Measurements from ENCODE around the gene IFT43.

IFT43 gene

GRCh38 chr14:75985618-75986438, at the start of gene IFT43:
TSS of gene IFT43 (plus strand) at chr14:75985763. CDS start at chr14:75985787, 24 bp downstream.
- peak; percentile 46 for DNase-seq

GRCh38 chr14:75939200-75939599, 46.4 kb upstream of the IFT43 start:
- no peak for DNase-seq

GRCh38 chr14:75941030-75941429, 44.5 kb upstream of the IFT43 start:
- no peak for DNase-seq

- no peak for DNase-seq
These were observed 40.8 kb upstream of the IFT43 start for GRCh38 chr14:75944607-75945241.

GRCh38 chr14:75946785-75947184, 38.8 kb upstream of the IFT43 start:
- no peak for DNase-seq

- no peak for DNase-seq
These were observed 33.1 kb upstream of the IFT43 start for GRCh38 chr14:75952489-75952888.

- DNase-seq: no peak
These were observed 26.5 kb upstream of the IFT43 start for GRCh38 chr14:75959031-75959430.

GRCh38 chr14:75960231-75960630, 25.3 kb upstream of the IFT43 start:
- no peak for DNase-seq

- no peak for DNase-seq
These were observed 23.9 kb upstream of the IFT43 start for GRCh38 chr14:75961662-75962061.

- no peak for DNase-seq
These were observed 17.7 kb upstream of the IFT43 start for GRCh38 chr14:75967866-75968265.

- no peak for DNase-seq
These were observed 17.1 kb upstream of the IFT43 start for GRCh38 chr14:75968456-75968855.

GRCh38 chr14:75969126-75969525, 16.4 kb upstream of the IFT43 start:
- no peak for DNase-seq

- no peak for DNase-seq
These were observed 15.7 kb upstream of the IFT43 start for GRCh38 chr14:75969891-75970290.

GRCh38 chr14:75970989-75971388, 14.6 kb upstream of the IFT43 start:
- DNase-seq: no peak

- no peak for DNase-seq
These were observed 14.1 kb upstream of the IFT43 start for GRCh38 chr14:75971509-75971908.

- no peak for DNase-seq
These were observed 12.7 kb upstream of the IFT43 start for GRCh38 chr14:75972801-75973421.

GRCh38 chr14:75976826-75977581, 8.6 kb upstream of the IFT43 start:
- no peak for DNase-seq

- no peak for DNase-seq
These were observed 8.0 kb upstream of the IFT43 start for GRCh38 chr14:75977582-75977943.

- DNase-seq: no peak
These were observed 7.3 kb upstream of the IFT43 start for GRCh38 chr14:75978249-75978731.

GRCh38 chr14:75979071-75979571, 6.4 kb upstream of the IFT43 start:
- DNase-seq: no peak

- DNase-seq: no peak
These were observed 5.7 kb upstream of the IFT43 start for GRCh38 chr14:75979648-75980565.

GRCh38 chr14:75980856-75981255, 4.7 kb upstream of the IFT43 start:
- no peak for DNase-seq
